Trophoblast cell (in vitro differentiated cells and primary cell): ENCODE data around the gene MS4A7.
"Not testable (repeated sequence)": the region's sequence is repeated elsewhere in the genome, so short reads cannot be mapped to it uniquely, and the experiment has no call there.

Experiments used
- DNase-seq, 2 donors: peaks; one replicate each; pipeline ENCODE4 v3.0.0-alpha.2; 2016
- H2AFZ ChIP-seq: 2 replicates; pipeline ENCODE4 v1.6.1; 2013; ENCODE audit warnings: low read length, moderate library complexity, mild to moderate bottlenecking; ENCODE audit not compliant: insufficient read depth, poor library complexity
- H2AK5ac ChIP-seq: 2 replicates; pipeline ENCODE4 v1.6.1; 2013; ENCODE audit warnings: mild to moderate bottlenecking, low read length
- H2BK120ac ChIP-seq: 2 replicates; pipeline ENCODE4 v1.6.1; 2013; ENCODE audit warnings: low read length, mild to moderate bottlenecking, moderate library complexity; ENCODE audit not compliant: insufficient read depth, poor library complexity
- H2BK12ac ChIP-seq: 2 replicates; pipeline ENCODE4 v1.6.1; 2013; ENCODE audit warnings: mild to moderate bottlenecking, low read length, moderate library complexity
- H2BK5ac ChIP-seq: 2 replicates; pipeline ENCODE4 v1.6.1; 2013; ENCODE audit warnings: low read length, low read depth, moderate library complexity, mild to moderate bottlenecking; ENCODE audit not compliant: poor library complexity
- H3K14ac ChIP-seq: 2 replicates; pipeline ENCODE4 v1.6.1; 2013; ENCODE audit warnings: mild to moderate bottlenecking, low read length
- H3K18ac ChIP-seq: 2 replicates; pipeline ENCODE4 v1.6.1; 2013; ENCODE audit warnings: mild to moderate bottlenecking, low read length
- H3K23ac ChIP-seq: 2 replicates; pipeline ENCODE4 v1.6.1; 2013; ENCODE audit warnings: low read length
- H3K27ac ChIP-seq: 2 replicates; pipeline ENCODE4 v1.5.1; 2013; ENCODE audit warnings: low read depth, mild to moderate bottlenecking, inconsistent platforms, low read length, moderate library complexity
- H3K27me3 ChIP-seq: 2 replicates; pipeline ENCODE4 v1.6.1; 2013; ENCODE audit warnings: inconsistent platforms, mild to moderate bottlenecking, low read length, moderate library complexity; ENCODE audit not compliant: insufficient read depth
- H3K36me3 ChIP-seq, 2 experiments: 1 replicate in 1 of 2; 2 replicates in 1 of 2; pipeline ENCODE4 v1.6.1; 2013; ENCODE audit warnings: low read length in 2 of 2, mild to moderate bottlenecking in 2 of 2, moderate library complexity in 1 of 2; ENCODE audit not compliant: insufficient read depth in 2 of 2, control insufficient read depth in 1 of 2
- H3K4ac ChIP-seq: 2 replicates; pipeline ENCODE4 v1.6.1; 2013; ENCODE audit warnings: low read depth, mild to moderate bottlenecking, low read length, moderate library complexity
- H3K4me1 ChIP-seq, 2 experiments: 1 replicate in 1 of 2; 2 replicates in 1 of 2; pipeline ENCODE4 v1.6.1; 2013; ENCODE audit warnings: low read length in 2 of 2, mild to moderate bottlenecking in 2 of 2, moderate library complexity in 1 of 2; ENCODE audit not compliant: insufficient read depth in 2 of 2, control insufficient read depth in 1 of 2
- H3K4me2 ChIP-seq: 2 replicates; pipeline ENCODE4 v1.6.1; 2013; ENCODE audit warnings: inconsistent platforms, mild to moderate bottlenecking, low read length, moderate library complexity
- H3K4me3 ChIP-seq: 2 replicates; pipeline ENCODE4 v1.5.1; 2013; ENCODE audit warnings: mild to moderate bottlenecking, low read depth, low read length, inconsistent platforms
- H3K79me1 ChIP-seq: one replicate; pipeline ENCODE4 v1.6.1; 2013; ENCODE audit warnings: low read length
- H3K79me2 ChIP-seq: 2 replicates; pipeline ENCODE4 v1.6.1; 2013; ENCODE audit warnings: low read length, mild to moderate bottlenecking; ENCODE audit not compliant: control insufficient read depth, insufficient read depth, poor library complexity
- H3K9ac ChIP-seq: 2 replicates; pipeline ENCODE4 v1.6.1; 2013; ENCODE audit warnings: mild to moderate bottlenecking, low read length
- H3K9me3 ChIP-seq: 2 replicates; pipeline ENCODE4 v1.6.1; 2013; ENCODE audit warnings: low read depth, mild to moderate bottlenecking, control low read depth, inconsistent platforms, low read length; ENCODE audit not compliant: insufficient read depth
- H4K12ac ChIP-seq: 2 replicates; pipeline ENCODE4 v1.6.1; 2013; ENCODE audit warnings: low read depth, mild to moderate bottlenecking, low read length, moderate library complexity
- H4K8ac ChIP-seq: 2 replicates; pipeline ENCODE4 v1.6.1; 2013; ENCODE audit warnings: low read depth, mild to moderate bottlenecking, low read length, moderate library complexity
- H4K91ac ChIP-seq: one replicate; pipeline ENCODE4 v1.6.1; 2013; ENCODE audit warnings: low read depth, mild to moderate bottlenecking, low read length, moderate library complexity
- WGBS: extraction: QIAGEN DNeasy Blood & Tissue Kit; methylation state at CpG from one replicate; pipeline ENCODE4 v1.1.7; 2013; ENCODE audit warnings: missing lambda C conversion rate; ENCODE audit not compliant: insufficient read length, insufficient coverage; ENCODE audit errors: extremely low coverage; 5-methylcytosine and 5-hydroxymethylcytosine counted together

Gene MS4A7

DNA sequence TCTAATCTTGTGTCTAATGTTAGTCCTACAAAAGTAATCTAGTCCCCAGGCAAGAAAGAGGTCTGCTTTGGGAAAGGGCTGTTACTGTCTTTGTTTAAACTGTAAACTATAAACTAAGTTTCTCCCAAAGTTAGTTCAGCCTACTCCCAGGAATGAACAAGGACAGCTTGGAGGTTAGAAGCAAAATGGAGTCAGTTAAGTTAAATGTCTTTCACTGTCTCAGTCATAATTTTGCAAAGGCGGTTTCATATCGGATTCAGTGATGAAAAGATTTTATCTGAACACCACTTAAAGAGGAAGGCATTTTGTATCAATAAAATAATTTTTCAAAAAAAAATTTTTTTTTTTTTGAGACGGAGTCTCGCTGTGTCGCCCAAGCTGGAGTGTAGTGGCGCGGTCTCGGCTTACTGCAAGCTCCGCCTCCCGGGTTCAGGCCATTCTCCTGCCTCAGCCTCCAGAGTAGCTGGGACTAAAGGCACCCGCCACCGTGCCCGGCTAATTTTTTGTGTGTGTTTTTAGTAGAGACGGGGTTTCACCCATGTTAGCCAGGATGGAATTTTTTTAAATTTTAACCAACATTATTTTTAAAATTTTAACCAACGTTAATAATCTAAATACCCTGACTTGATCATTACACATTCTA, 11.9 kb upstream of the MS4A7 start:
- not testable (repeated sequence) for H2BK120ac ChIP-seq, H4K12ac ChIP-seq, H3K36me3 ChIP-seq, H2AFZ ChIP-seq, H3K9me3 ChIP-seq, DNase-seq, H3K4me1 ChIP-seq, H4K8ac ChIP-seq, H2AK5ac ChIP-seq, H3K18ac ChIP-seq, H3K23ac ChIP-seq, H3K4me3 ChIP-seq, H3K14ac ChIP-seq, H4K91ac ChIP-seq, H2BK5ac ChIP-seq, H2BK12ac ChIP-seq, H3K4ac ChIP-seq, H3K4me2 ChIP-seq, H3K79me2 ChIP-seq, H3K27ac ChIP-seq, H3K27me3 ChIP-seq, H3K9ac ChIP-seq, H3K79me1 ChIP-seq
- no CpG with 5 or more reads among the region's 15 CpGs for WGBS

DNA sequence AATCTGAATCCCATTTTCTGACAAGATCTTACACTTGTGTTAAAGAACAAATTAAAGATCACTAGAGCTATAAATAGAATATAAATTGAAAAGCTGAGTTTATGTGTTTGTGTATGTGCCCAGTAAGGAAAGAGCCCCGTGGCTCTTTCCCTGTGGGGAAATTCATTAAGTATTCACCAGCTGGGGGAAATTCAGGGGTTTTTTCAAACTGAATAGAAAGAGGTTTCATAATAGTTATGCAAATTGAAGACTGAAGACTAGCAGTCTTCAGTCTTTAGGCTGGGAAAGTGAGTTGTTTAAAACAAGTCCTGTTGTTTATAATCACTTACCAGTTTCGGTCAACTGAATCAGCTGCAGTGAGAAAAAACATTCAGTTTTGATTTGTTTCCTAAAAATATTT, 11.3 kb upstream of the MS4A7 start:
- H3K79me2 ChIP-seq: no peaks in the 10 kb centered on the region
- H4K12ac ChIP-seq: no peak overlapping the region
- H3K14ac ChIP-seq: no peak overlapping the region
- H2AK5ac ChIP-seq: no peak overlapping the region
- no peak overlapping the region for H4K91ac ChIP-seq
- H3K27ac ChIP-seq: no peak overlapping the region
- no peak overlapping the region for H3K4ac ChIP-seq
- H3K4me1 ChIP-seq: no peaks in the 10 kb centered on the region
- no peaks in the 10 kb centered on the region for H3K27me3 ChIP-seq
- no peak for DNase-seq
- H3K36me3 ChIP-seq: no peaks in the 10 kb centered on the region
- no CpG with 5 or more reads among the region's 2 CpGs for WGBS
- no peak overlapping the region for H3K9ac ChIP-seq
- H2BK5ac ChIP-seq: no peak overlapping the region
- H2BK120ac ChIP-seq: no peak overlapping the region
- H2AFZ ChIP-seq: no peak overlapping the region
- H2BK12ac ChIP-seq: no peak overlapping the region
- no peak overlapping the region for H4K8ac ChIP-seq
- H3K4me2 ChIP-seq: no peak overlapping the region
- H3K4me3 ChIP-seq: no peak overlapping the region
- H3K9me3 ChIP-seq: no peaks in the 10 kb centered on the region
- H3K23ac ChIP-seq: no peak overlapping the region
- H3K18ac ChIP-seq: no peak overlapping the region
- peaks cover 4% of the 10 kb centered on the region for H3K79me1 ChIP-seq

DNA sequence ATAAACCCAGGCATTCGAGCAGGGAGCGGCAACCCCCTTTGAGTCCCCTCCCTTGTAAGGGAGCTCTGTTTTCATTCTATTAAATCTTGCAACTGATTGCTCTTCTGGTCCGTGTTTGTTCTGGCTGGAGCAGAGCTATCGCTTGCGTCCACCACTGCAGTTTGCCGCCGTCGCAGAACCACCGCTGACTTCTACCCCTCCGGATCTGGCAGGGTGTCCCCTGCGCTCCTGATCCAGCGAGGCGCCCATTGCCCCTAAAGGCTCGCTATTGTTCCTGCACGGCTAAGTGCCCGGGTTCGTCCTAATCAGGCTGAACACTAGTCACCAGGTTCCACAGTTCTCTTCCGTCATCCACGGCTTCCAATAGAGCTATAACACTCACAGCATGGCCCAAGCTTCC, 10.4 kb upstream of the MS4A7 start:
- Histone ChIP-seq H3K18ac (peak overlapping the region; percentile 51), H3K27me3 (no peaks in the 10 kb centered on the region), H3K9ac (no peak overlapping the region), H3K4me2 (no peak overlapping the region), H4K91ac (peak overlapping the region; percentile 76), H3K14ac (no peak overlapping the region), H3K27ac (no peak overlapping the region), H2BK120ac (no peak overlapping the region), H4K8ac (no peak overlapping the region), H3K9me3 (no peaks in the 10 kb centered on the region), H3K4ac (no peak overlapping the region), H2AK5ac (no peak overlapping the region), H3K79me1 (peaks cover 8% of the 10 kb centered on the region), H4K12ac (no peak overlapping the region), H3K36me3 (no peaks in the 10 kb centered on the region), H2BK5ac (no peak overlapping the region), H3K4me1 (peaks cover 0 to 2% of the 10 kb centered on the region in 2 experiments), H2BK12ac (peak overlapping the region; percentile 77), H3K4me3 (no peak overlapping the region), H3K79me2 (no peaks in the 10 kb centered on the region), H2AFZ (no peak overlapping the region), H3K23ac (no peak overlapping the region)
- no peak for DNase-seq
- no CpG with 5 or more reads among the region's 19 CpGs for WGBS

DNA sequence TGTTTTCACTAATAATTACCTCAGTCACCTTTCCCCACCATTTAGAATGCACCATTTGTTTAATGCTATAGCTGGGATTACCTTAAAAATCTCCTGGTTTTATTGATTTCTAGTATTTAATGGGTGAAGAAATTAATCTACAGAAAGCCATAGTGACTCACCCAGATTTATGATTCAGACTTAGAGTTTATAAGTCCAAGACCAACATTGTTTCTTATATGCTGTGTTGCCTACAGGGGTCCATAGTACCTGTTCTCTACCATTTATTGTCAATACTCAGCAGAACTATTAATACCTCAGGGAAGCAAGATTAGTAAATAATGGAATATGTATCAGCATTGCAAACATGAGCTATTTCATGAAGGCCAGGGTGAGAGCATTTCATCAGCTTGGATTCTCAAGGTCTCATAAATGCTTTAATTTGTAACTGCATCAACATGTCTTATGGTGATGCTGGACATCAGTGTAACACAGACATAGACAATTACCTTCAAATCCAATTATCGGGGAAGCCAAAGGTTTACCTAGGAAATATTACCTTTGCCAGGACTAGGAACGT, 8.0 kb upstream of the MS4A7 start:
- H3K18ac ChIP-seq: no peak overlapping the region
- no peaks in the 10 kb centered on the region for H3K79me2 ChIP-seq
- no peaks in the 10 kb centered on the region for H3K27me3 ChIP-seq
- no peak overlapping the region for H3K14ac ChIP-seq
- H3K4me3 ChIP-seq: no peak overlapping the region
- H3K79me1 ChIP-seq: peaks cover 11% of the 10 kb centered on the region
- no peak overlapping the region for H3K4me2 ChIP-seq
- H2AFZ ChIP-seq: no peak overlapping the region
- peaks cover 2% of the 10 kb centered on the region for H3K9me3 ChIP-seq
- H3K23ac ChIP-seq: no peak overlapping the region
- H2BK5ac ChIP-seq: no peak overlapping the region
- no peak overlapping the region for H3K9ac ChIP-seq
- no peak overlapping the region for H3K27ac ChIP-seq
- H3K4ac ChIP-seq: no peak overlapping the region
- WGBS: no CpG with 5 or more reads among the region's 2 CpGs
- peaks cover 0 to 2% of the 10 kb centered on the region in 2 experiments for H3K4me1 ChIP-seq
- DNase-seq: no peak
- no peak overlapping the region for H4K91ac ChIP-seq
- no peaks in the 10 kb centered on the region for H3K36me3 ChIP-seq
- H4K8ac ChIP-seq: no peak overlapping the region
- H2BK120ac ChIP-seq: no peak overlapping the region
- H2AK5ac ChIP-seq: no peak overlapping the region
- no peak overlapping the region for H4K12ac ChIP-seq
- no peak overlapping the region for H2BK12ac ChIP-seq
